Activated CD8-positive, alpha-beta memory T cell treated with anti-CD3 and anti-CD28 coated beads, Interleukin-2, amount 50 U/mL, for 4 hours (primary cell): ENCODE data around the gene NAA16.
"Not testable (repeated sequence)": the region's sequence is repeated elsewhere in the genome, so short reads cannot be mapped to it uniquely, and the experiment has no call there.

Experiments used
- DNase-seq: peaks from one replicate; pipeline ENCODE4 v3.0.0-alpha.2; 2020

Gene NAA16

DNA sequence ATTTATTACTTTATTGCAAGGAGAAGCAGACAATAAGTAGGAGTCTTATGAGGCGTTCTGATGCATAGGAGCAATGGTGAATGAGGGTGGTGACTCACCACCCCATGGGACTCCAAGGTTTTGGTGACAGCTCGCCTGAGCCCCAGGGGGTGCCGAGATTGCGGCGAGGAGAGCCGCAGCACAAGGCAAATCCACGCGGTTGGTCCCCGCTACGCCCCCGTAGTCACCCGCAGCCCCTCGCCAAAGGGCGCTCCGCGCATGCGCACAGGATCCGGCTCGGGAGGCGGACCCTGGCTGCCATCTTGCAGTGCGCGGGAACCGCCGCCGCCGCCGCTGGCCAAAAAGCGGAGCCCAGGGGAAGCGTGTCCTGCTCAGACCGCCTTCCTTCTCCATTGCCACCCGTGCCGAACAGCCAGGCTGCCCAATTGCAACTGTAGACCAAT is at the start of gene NAA16:
NAA16 (plus strand) TSS at position 305 of the 443 bp plus-strand sequence. CDS start 262 bp downstream, outside the sequence.
- peak; percentile 98 for DNase-seq

DNA sequence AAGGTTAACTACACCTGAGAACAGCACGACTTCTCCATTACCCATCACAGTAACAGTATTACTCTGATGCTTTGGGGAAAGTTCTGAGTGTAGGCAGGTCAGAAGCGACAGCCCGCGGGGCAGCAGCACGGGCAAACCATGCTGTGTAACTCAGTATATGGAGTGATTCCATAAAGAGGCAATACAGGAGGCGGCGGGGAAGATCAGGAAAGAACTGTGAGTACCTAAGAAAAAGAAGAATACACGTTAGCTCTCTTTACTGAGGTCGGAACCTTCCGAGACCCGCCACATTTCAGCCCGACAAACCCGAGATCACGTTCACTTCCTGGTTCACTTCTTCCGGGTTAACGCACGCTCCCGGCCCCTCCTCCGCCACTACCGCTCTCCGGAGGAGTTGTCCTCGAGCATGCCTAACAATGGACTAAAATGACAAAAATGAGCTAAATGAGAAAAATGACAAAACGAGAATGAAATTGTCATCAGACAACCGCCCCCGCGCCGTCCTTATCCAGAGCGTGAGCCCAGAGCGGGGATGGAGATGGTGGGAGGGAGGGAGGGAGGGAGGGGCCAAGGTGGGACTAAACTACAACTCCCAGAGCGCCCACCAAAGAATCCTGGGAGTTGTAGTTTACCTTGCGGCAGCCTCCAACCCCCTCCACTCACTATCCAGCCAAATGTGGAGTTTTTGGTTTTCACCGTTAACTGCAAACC is 47.7 kb upstream of the NAA16 start, which contains the start of gene MTRF1:
MTRF1 (minus strand) TSS at position 316 of the 711 bp plus-strand sequence. CDS start 2,669 bp downstream, outside the sequence.
- DNase-seq = peak; percentile 76

DNA sequence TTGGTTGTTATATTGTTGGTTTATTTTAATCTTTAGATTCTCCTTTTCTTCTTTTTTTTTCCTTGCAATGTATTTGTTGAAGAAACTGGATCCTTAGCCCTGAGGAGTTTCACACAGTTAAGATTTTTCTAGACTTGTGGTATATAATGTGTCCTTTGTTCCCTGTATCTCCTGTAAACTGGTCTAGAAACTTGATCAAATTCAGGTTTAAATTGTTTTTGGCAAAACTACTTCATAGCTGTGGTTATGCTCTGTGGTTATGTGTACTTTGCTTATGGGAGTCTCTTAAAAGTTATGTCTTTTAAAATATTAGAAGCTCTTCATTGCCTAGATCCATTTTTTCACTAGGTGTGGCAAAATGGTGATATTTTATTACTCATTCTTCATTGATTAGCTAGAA is 44.0 kb upstream of the NAA16 start:
- DNase-seq = no peak

DNA sequence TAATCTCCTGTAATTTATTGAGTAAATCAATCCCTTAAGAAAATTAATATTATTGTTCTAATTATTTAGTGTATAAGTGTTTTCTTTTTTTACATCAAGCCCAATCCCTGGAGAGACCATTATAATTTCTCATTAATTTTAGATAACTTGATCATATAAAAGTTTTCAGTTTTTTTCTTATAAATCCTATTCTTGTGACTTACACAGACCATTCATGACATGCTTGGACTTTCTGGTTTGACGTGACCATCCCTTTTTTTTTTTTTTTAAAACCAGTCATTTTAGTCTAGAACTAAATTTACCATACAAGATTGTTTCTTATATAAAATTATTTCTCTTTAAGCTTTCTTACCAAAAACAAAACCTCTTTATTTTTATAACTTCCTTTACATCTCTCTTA is 42.3 kb upstream of the NAA16 start:
- no peak for DNase-seq

DNA sequence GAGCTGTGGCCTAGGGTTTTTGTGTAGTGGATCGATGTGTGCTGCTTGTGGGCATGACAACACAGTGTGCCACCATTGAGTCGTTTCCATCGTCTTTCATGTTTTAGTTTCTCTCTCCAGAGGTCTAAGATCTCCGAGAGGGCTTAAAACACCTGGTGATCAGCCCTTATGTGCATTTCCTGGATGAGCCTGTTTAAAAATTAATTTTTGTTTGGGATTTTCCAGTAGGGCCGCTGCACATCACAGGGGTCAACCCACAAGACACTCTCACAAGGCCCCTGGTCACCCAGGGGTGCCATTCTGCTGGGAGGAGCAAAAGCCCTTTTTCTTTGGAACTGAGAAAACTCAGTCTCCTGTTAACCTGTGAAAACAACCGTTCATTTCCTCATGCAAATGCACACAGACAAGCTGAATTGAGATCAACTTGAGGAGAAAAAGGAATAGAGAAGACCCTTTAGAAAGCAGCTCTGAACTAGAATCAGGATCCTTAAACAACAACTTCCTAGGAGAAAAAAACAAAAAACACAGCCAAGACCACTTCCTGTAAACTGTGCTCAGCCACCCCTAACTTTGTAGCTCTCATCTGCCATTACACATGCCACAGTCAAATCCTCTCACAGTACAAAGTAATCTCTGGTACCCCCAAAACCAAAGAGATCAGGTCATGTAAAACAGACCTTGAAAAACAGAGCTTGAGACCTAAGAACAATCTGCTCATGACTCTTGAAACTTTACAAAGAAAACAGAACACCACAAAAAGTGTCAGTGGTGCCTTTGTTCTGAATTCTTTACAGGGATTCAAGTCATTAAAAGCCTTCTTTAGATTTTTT is 39.4 kb upstream of the NAA16 start:
- no peak for DNase-seq

DNA sequence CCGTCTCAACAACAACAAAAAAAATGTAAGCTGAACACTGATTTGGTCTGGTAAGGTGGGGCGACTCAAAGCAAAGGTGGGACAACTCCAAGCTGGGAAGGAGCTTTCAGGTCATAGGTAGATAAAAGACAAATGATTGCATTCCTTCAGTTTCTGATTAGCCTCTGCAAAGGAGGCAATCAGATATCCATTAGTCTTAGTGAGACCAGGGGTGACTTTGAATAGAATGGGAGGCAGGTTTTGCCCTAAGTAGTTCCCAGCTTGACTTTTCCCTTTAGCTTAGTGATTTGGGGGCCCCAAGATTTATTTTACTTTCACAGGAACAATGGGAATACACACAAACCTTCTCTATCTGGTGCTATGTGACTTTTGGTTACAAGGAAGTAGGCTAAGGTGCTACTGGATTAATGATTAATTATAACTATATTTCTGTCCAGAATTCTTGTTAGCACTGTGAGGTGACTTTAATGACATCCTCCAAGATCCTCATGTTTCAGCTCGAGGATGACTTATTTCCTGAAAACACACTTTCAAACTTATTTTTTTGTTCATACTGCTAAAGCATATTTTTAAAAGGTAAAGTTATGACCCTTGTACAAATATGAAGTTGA is 37.1 kb upstream of the NAA16 start:
- DNase-seq = no peak

DNA sequence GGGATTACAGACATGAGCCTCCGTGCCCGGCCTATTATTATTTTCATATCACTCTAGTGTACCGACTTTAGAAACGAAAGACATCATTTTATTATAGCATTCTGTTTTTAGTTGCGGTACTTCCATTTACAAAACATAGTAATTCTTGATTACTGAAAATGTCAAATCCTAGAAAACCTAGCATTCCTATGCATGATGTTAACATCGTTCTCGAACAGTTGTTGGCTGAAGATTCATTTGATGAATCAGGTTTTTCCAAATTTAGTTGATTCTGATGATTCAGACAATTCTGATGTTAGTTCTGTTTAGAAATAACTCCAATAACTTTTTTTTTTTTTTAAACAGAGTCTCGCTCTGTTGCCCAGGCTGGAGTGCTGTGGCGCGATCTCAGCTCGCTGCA is 36.2 kb upstream of the NAA16 start:
- DNase-seq = no peak

DNA sequence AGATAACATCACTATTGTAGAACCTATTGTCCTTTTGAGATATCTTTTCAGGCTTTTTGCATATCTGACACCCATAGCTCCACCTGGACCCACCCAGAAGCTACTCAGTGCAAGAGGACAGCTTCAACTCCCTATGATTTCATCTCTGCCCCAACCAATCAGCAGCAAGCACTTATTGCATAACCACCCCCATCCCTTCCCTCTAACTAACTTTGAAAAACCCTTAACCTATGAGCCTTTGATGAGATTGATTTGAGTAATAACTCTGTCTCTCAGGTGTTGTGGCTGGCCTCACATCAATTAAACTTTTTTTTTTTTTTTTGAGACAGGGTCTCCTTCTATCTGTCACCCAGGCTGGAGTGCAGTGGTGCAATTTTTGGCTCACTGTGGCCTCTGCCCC is 34.2 kb upstream of the NAA16 start:
- no peak for DNase-seq

DNA sequence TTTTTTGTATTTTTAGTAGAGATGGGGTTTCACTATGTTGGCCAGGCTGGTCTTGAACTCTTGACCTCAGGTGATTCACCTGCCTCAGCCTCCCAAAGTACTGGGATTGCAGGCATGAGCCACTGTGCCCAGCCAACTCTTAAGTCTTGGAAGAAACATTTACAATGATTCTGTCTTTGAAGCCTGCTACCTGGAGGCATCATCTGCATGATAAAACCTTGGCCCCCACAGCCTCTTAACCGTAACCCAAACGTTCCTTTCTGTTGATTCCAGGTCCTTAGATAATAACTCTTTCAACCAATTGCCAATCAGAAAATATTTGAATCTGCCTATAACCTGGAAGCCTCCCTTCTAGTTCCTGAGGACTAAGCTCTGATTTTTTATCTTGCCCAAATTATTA is 31.9 kb upstream of the NAA16 start:
- not testable (repeated sequence) for DNase-seq

DNA sequence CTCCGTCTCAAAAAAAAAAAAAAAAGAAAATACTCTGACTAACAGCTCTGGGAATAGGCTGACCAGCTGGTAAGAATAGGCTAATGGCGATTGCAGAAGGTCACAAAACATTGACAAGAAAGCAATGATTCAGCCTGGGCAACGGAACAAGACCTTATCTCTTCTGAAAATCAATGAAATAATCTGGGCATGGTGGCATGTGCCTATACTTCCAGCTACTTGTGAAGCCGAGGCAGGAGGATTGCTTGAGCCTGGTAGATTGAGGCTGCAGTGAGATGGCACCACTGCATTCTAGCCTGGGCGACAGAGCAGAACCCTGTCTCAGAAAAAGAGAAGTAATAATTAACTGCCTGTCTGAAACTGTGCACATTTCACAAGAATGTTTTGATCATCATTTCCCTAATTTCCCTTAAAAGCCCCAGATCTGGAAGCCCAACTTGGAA is 28.9 kb upstream of the NAA16 start:
- no peak for DNase-seq

DNA sequence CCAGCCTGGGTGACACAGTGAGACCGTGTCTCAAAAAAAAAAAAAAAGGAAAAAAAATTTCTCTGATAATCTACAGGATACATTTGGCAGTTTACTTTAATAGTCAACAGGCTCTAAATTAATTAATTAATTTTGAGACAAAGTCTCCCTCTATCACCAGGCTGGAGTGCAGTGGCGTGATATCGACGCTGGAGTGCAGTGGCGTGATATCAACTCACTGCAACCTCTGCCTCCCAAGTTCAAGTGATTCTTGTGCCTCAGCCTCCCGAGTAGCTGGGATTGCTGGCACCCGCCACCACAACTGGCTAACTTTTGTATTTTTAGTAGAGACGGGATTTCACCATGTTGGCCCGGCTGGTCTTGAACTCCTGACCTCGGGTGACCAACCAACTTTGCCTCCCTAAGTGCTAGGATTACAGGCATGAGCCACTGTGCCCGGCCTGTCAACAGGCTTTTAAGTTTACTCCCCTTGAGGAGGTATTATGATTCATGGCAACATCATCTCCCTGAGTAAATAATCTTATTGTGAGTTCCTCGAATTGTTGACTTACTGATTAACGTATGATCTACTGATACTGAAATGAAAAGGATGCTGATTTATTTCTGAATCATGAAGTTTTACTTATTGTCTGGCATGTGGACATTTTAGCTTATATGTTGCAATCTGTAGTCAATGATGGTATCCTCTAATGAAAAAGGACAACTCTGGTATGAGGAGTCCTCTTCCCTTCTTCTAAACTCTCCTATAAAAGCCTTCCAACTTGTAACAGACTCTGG is 26.4 kb upstream of the NAA16 start:
- DNase-seq = no peak

DNA sequence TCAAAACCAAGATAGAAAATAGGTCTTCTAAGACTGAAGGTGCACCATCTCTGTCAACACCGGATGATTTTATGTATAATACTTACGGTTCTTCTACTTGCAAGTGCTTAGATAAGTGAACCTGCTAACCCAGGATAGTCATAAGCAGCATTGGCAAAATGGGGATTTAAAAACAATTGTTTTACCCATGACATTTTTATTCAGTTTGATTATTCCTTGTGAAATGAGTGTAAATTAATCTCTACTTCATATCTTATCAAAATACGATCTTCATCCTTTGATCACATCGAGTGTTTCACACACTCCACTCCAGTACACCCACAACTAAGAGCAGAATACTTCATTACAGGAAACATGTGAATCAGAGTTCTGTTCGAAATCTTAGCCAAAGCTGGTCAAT is 24.7 kb upstream of the NAA16 start:
- no peak for DNase-seq

DNA sequence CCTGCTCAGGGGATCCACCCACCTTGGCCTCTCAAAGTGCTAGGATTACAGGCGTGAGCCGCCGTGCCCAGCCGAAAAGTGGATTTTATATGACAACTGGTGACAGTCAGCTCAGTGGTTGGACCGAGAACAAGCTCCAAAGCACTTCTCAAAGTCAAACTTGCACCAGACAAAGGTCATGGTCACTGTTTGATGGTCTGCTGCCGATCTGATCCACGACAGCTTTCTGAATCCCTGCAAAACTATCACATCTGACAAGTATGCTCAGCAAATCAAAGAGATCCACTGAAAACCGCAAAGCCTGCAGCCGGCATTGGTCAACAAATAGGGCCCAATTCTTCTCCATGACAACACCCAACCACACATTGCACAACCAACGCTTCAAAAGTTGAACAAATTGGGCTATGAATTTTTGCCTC is 21.6 kb upstream of the NAA16 start:
- no peak for DNase-seq

DNA sequence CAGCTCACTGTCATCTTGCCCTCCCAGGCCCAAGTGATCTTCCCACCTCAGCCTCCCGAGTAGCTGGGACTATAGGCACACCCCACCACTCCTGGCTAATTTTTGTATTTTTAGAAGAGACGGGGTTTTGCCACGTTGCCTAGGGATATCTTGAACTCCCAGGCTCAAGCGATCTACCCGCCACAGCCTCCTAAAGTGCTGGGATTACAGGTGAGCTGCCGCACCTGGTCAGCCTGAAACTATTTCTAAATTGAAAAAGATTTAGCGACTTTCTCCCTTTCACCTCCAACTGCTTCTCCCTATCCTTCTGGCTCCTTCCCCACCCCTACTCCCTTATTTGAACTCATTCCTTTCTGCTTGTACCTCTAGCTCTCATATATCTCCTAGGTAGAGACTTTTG is 19.8 kb upstream of the NAA16 start:
- DNase-seq = no peak

DNA sequence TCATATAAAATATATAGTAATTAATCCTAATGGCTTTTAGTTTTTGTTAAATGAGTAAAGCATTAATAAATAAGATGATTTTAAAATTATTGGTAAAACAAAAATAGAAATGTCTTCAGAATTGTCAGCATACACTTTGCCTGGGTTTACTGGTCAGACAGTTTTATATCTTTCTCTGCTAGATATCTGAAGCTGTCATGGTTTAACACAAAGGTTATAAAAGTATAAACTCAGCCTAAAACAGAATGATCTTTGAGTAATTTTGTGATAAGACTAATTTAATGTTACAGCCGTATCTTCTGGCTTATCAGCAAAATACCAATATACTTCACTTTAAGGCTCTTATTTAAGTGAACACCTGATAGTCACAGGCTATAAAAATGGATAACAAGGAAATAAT is 17.8 kb upstream of the NAA16 start:
- DNase-seq = no peak

DNA sequence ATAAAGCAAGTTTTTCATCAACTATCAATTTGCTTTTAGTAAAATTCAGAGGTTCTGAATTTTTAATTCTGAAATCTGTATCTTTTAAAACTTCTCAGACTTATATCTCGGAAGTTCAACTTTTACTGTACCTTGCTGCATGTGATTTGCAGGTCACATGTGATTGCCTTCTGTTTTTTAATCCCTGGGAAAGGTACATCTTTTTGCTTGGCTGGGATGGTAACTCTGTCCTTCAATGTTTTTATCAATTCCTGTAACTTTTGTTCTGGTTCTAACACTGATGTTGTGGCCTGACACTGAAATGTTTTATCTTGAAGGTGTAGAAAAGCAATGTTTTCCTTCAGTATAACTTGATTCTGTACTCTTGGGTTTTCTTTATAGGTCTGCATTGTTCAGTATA is 16.2 kb upstream of the NAA16 start:
- DNase-seq = no peak

DNA sequence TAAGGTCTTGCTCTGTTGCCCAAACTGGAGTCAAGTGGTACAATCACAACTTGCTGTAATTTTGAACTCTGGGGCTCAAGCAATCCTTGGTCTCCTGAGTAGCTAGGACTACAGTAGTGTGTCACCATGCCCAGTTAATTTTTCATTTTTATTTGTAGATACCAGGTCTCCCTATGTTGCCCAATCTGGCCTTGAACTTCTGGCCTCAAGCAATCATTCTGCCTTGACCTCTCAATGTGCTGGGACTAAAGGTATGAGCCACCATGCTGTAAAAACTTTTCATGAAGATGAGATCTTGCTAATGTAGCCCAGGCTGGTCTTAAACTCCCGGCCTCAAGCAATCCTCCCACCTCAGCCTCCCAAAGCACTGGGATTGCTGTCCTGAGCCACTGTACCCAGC is 15.1 kb upstream of the NAA16 start:
- no peak for DNase-seq

DNA sequence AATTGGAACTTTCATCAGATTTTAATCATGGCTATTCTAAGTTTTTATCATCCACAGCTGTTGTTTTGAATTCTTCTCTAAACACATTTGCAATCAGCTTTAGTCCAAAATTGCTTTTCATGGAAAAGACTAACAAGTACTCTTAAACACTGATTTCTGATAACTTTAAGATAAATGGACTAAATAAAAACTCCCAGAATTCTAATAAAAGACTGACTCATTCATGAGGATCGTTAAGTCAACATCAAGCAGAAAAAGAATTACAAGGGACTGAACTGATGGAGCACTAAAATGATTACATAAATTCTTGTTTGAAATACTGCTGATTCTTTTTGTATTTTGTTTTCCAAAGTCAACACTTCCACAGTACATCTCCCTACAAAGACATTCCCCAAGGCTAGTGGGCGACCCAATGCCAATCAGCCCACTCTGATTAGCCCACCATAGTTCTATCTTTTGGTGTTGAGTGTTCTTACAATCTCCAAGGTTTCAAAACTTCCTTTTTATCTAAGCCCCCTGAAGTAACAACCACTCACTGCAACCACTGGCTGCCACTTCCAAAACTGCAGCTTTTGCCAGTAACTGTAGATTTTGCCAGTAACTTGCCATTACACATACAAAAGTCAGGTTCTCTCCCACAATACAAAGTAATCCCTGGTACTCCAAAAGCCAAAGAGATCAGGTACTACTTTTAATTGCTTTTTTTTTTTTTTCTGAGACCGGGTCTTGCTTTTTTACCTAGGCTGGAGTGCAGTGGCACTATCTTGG is 14.0 kb upstream of the NAA16 start:
- DNase-seq = no peak

DNA sequence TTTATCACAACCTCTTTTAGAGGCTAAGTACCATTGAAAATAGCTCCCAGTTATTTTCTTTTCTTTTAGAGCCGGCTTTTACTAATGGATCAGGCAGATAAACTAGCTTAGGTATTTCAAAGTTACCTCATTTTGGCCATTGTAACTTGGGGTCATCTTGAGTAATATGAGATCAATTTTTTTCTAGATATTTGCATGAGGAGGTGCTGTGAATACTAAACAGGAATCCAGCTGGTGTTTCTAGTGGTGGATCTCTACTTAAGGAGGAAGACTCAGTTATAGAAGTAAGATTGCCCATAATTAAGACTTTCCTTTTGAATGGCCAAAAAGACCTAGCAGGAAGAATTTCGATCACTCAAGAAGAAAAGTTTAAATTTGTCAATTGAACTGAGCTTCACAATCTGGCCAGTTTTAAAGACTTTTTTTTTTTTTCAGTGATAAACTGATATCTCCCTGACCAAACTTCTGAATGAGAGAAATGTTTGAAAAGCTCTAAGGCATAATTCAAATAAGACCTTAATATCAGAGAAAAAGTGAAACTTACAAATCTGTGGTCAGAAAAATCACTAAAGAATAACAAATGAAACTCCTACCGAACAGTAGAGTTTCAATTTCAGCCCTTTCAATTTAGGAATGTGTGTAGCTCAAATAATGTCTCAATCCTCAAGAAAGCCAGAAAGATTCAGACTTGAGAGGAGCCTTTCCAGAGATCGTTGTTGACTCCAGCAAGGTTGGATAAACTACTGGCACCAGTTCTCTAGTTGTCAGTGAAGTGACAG is 11.6 kb upstream of the NAA16 start:
- DNase-seq = no peak

DNA sequence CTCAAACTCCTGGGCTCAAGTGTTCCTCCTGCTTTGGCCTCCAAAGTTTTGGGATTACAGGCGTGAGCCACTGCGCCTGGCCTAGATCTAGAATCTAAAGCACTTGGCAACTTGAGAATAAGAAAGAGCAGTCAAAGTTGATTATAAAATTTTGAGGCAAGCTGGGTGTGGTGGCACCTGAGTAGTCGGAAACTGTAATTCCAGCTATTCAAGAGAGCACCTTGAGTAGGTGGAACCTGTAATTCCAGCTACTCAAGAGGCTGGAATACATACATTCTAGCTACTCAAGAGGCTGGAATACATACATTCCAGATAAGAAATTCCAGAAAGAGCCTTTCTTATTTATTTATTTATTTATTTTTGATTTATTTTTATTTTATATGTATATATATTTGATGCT is 8.3 kb upstream of the NAA16 start:
- DNase-seq = no peak

DNA sequence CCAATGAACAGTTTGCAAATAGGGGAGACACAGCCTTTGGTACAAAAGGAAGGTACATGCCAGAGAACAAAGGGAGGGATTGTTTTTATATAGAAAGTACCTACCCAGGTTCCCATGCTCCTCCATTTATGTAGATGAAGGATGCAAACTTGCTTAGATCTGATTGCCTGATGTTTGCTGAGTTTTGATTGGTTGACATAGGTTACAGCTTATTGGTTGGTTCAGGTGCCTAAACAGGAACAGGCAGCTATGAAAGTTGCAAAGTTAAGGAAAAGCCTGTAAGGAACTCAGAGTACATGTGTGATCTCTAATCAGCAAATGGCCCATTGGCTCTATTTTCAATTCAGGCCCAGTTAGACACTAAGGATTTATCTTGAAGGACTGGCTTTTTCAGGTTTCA is 6.5 kb upstream of the NAA16 start:
- no peak for DNase-seq
